HEK293 (cell line): ENCODE results near the gene PLCZ1.

Source experiments
- CTCF ChIA-PET: fragments of 350-600 bp; formaldehyde crosslinking; extraction: SDS; loops from one replicate; lab custom pipeline; 2021; ENCODE audit warnings: antibody characterized with exemption; lab: Yijun Ruan, JAX
- POLR2A ChIA-PET: fragments of 300-600 bp; formaldehyde crosslinking; extraction: SDS; loops from one replicate; lab custom pipeline; 2020; ENCODE audit warnings: antibody characterized with exemption, inconsistent platforms; lab: Yijun Ruan, JAX
- H3K27ac ChIP-seq: fragments of 200-500 bp; sonication (Bioruptor generic); 2 replicates; pipeline ENCODE4 v1.5.1; 2014; ENCODE audit warnings: low read depth, low read length, control low read depth, inconsistent platforms; ENCODE audit errors: extremely low read depth
- H3K36me3 ChIP-seq, 2 experiments: fragments of 200-500 bp in 1 of 2; sonication (Bioruptor generic) in 1 of 2; 1 replicate in 1 of 2; 2 replicates in 1 of 2; pipeline ENCODE4 v1.5.1; 2014 to 2017; ENCODE audit warnings: inconsistent platforms in 2 of 2, low read length in 2 of 2; ENCODE audit not compliant: control insufficient read depth in 2 of 2, insufficient read depth in 1 of 2
- H3K4me1 ChIP-seq: fragments of 200-500 bp; sonication (Bioruptor generic); 2 replicates; pipeline ENCODE4 v1.5.1; 2014; ENCODE audit warnings: mild to moderate bottlenecking, low read length, inconsistent platforms; ENCODE audit not compliant: control insufficient read depth, insufficient read depth
- H3K4me3 ChIP-seq: 2 replicates; pipeline ENCODE4 v1.5.1; 2011; ENCODE audit warnings: low read depth, mild to moderate bottlenecking, control low read depth, low read length, moderate library complexity
- H3K9me3 ChIP-seq: fragments of 200-500 bp; sonication (Bioruptor generic); 2 replicates; pipeline ENCODE4 v1.5.1; 2014; ENCODE audit warnings: low read depth, low read length, inconsistent platforms; ENCODE audit not compliant: control insufficient read depth, insufficient read depth
- GLI4 ChIP-seq: fragments of 450-650 bp; formaldehyde crosslinking; IDR thresholded peaks from 2 replicates; pipeline ENCODE4 v1.5.1; 2016; ENCODE audit warnings: missing biosample characterization, missing genetic modification characterization
- HOXA7 ChIP-seq: sonication (generic); formaldehyde crosslinking; IDR thresholded peaks from 2 replicates; pipeline ENCODE4 v1.8.1; 2022; ENCODE audit warnings: missing genetic modification reagents, borderline replicate concordance
- KLF10 ChIP-seq: fragments of 450-650 bp; IDR thresholded peaks from 2 replicates; pipeline ENCODE4 v1.5.1; 2018; ENCODE audit warnings: missing biosample characterization, mild to moderate bottlenecking, missing genetic modification characterization
- KLF16 ChIP-seq: fragments of 450-650 bp; formaldehyde crosslinking; IDR thresholded peaks from 2 replicates; pipeline ENCODE4 v1.5.1; 2017; ENCODE audit warnings: missing biosample characterization, missing genetic modification characterization
- SP2 ChIP-seq: fragments of 450-650 bp; formaldehyde crosslinking; IDR thresholded peaks from 2 replicates; pipeline ENCODE4 v1.5.1; 2016; ENCODE audit warnings: missing biosample characterization, missing genetic modification characterization
- TRIM28 ChIP-seq: IDR thresholded peaks from 2 replicates; pipeline ENCODE4 v1.6.1; 2011; ENCODE audit warnings: low read length, control low read depth, borderline replicate concordance
- ZBTB20 ChIP-seq: fragments of 450-650 bp; formaldehyde crosslinking; IDR thresholded peaks from 2 replicates; pipeline ENCODE4 v1.5.1; 2016; ENCODE audit warnings: missing biosample characterization, missing genetic modification characterization
- ZNF140 ChIP-seq: fragments of 450-650 bp; formaldehyde crosslinking; IDR thresholded peaks from 2 replicates; pipeline ENCODE4 v1.5.1; 2016; ENCODE audit warnings: missing biosample characterization, missing genetic modification characterization
- ZNF146 ChIP-seq: fragments of 450-650 bp; formaldehyde crosslinking; IDR thresholded peaks from 2 replicates; pipeline ENCODE4 v1.5.1; 2016; ENCODE audit warnings: missing biosample characterization, missing genetic modification characterization
- ZNF155 ChIP-seq: fragments of 450-650 bp; formaldehyde crosslinking; IDR thresholded peaks from 2 replicates; pipeline ENCODE4 v1.5.1; 2016; ENCODE audit warnings: missing biosample characterization, missing genetic modification characterization
- ZNF24 ChIP-seq: fragments of 450-650 bp; formaldehyde crosslinking; IDR thresholded peaks from 2 replicates; pipeline ENCODE4 v1.5.1; 2016; ENCODE audit warnings: missing biosample characterization, missing genetic modification characterization
- ZNF248 ChIP-seq: fragments of 450-650 bp; formaldehyde crosslinking; IDR thresholded peaks from 2 replicates; pipeline ENCODE4 v1.5.1; 2017; ENCODE audit warnings: missing biosample characterization, missing genetic modification characterization
- ZNF311 ChIP-seq: fragments of 450-650 bp; formaldehyde crosslinking; IDR thresholded peaks from 2 replicates; pipeline ENCODE4 v1.5.1; 2017; ENCODE audit warnings: missing biosample characterization, missing genetic modification characterization, borderline replicate concordance
- ZNF426 ChIP-seq: fragments of 450-650 bp; formaldehyde crosslinking; IDR thresholded peaks from 2 replicates; pipeline ENCODE4 v1.5.1; 2017; ENCODE audit warnings: missing biosample characterization, missing genetic modification characterization, mild to moderate bottlenecking, inconsistent platforms, moderate library complexity
- ZNF48 ChIP-seq: fragments of 450-650 bp; formaldehyde crosslinking; IDR thresholded peaks from 2 replicates; pipeline ENCODE4 v1.5.1; 2016; ENCODE audit warnings: missing biosample characterization, missing genetic modification characterization
- ZNF555 ChIP-seq: fragments of 450-650 bp; formaldehyde crosslinking; conservative IDR thresholded peaks from 2 replicates; pipeline ENCODE4 v1.5.1; 2017; ENCODE audit warnings: missing biosample characterization, mild to moderate bottlenecking, missing genetic modification characterization, inconsistent platforms
- ZNF623 ChIP-seq: fragments of 450-650 bp; formaldehyde crosslinking; IDR thresholded peaks from 2 replicates; pipeline ENCODE4 v1.5.1; 2016; ENCODE audit warnings: missing biosample characterization, missing genetic modification characterization
- ZNF624 ChIP-seq: fragments of 450-650 bp; formaldehyde crosslinking; IDR thresholded peaks from 2 replicates; pipeline ENCODE4 v1.5.1; 2017; ENCODE audit warnings: missing biosample characterization, missing genetic modification characterization
- ZNF785 ChIP-seq: fragments of 450-650 bp; formaldehyde crosslinking; IDR thresholded peaks from 2 replicates; pipeline ENCODE4 v1.5.1; 2016; ENCODE audit warnings: missing biosample characterization, missing genetic modification characterization
- ZXDB ChIP-seq: fragments of 450-650 bp; formaldehyde crosslinking; IDR thresholded peaks from 2 replicates; pipeline ENCODE4 v1.5.1; 2016; ENCODE audit warnings: missing biosample characterization, missing genetic modification characterization
- TF ChIP-seq, protein P1 (sequence below): fragments of 450-650 bp; formaldehyde crosslinking; IDR thresholded peaks from 2 replicates; pipeline ENCODE4 v1.5.1; 2017; ENCODE audit warnings: missing biosample characterization, missing genetic modification characterization
- TF ChIP-seq, protein P2 (sequence below): fragments of 450-650 bp; formaldehyde crosslinking; IDR thresholded peaks from 2 replicates; pipeline ENCODE4 v1.5.1; 2017; ENCODE audit warnings: missing biosample characterization, missing genetic modification characterization
- TF ChIP-seq, protein P3 (sequence below): fragments of 450-650 bp; formaldehyde crosslinking; conservative IDR thresholded peaks from 2 replicates; pipeline ENCODE4 v1.5.1; 2016; ENCODE audit warnings: low read depth, missing biosample characterization, missing genetic modification characterization
- TF ChIP-seq, protein P4 (sequence below): fragments of 450-650 bp; formaldehyde crosslinking; IDR thresholded peaks from 2 replicates; pipeline ENCODE4 v1.5.1; 2016; ENCODE audit warnings: missing biosample characterization, missing genetic modification characterization
- TF ChIP-seq, protein P5 (sequence below): fragments of 450-650 bp; formaldehyde crosslinking; IDR thresholded peaks from 2 replicates; pipeline ENCODE4 v1.5.1; 2017; ENCODE audit warnings: missing biosample characterization, missing genetic modification characterization
- TF ChIP-seq, protein P6 (sequence below): fragments of 450-650 bp; formaldehyde crosslinking; IDR thresholded peaks from 2 replicates; pipeline ENCODE4 v1.5.1; 2016; ENCODE audit warnings: missing biosample characterization, missing genetic modification characterization

The PLCZ1 gene

DNA sequence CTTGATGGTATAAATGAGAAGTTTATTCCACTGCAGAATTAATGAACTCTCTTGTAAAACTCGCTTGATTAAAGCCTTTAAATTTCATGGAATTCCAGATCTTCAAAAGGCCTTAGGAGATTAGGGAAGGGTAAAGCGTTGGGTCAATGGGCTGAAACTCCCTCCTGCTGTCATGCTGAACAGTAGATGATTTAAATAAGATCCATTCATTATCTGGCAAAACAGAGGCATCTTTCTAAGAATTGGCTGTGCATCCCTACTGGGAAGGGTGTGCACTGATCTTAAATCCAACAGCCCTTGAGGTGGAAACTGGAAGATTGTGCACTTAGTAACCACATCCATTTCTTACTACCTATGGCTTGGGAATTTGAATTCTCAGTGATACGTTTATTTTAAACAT is 56.0 kb downstream of the PLCZ1 start:
- Histone ChIP-seq H3K4me1 (no peaks in the 10 kb centered on the region), H3K9me3 (no peaks in the 10 kb centered on the region), H3K36me3 (no peaks in the 10 kb centered on the region), H3K4me3 (no peak overlapping the region), H3K27ac (no peak overlapping the region)
- TF ChIP-seq ZBTB20 (tag by site-specific recombination) = no peak
- no peak for TF ChIP-seq ZNF555
- no peak for TF ChIP-seq GLI4
- TF ChIP-seq, protein P1, sequence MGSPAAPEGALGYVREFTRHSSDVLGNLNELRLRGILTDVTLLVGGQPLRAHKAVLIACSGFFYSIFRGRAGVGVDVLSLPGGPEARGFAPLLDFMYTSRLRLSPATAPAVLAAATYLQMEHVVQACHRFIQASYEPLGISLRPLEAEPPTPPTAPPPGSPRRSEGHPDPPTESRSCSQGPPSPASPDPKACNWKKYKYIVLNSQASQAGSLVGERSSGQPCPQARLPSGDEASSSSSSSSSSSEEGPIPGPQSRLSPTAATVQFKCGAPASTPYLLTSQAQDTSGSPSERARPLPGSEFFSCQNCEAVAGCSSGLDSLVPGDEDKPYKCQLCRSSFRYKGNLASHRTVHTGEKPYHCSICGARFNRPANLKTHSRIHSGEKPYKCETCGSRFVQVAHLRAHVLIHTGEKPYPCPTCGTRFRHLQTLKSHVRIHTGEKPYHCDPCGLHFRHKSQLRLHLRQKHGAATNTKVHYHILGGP = no peak
- TF ChIP-seq ZNF140 (tag by site-specific recombination) = no peak
- TF ChIP-seq ZNF624 = no peak
- TF ChIP-seq, protein P2, sequence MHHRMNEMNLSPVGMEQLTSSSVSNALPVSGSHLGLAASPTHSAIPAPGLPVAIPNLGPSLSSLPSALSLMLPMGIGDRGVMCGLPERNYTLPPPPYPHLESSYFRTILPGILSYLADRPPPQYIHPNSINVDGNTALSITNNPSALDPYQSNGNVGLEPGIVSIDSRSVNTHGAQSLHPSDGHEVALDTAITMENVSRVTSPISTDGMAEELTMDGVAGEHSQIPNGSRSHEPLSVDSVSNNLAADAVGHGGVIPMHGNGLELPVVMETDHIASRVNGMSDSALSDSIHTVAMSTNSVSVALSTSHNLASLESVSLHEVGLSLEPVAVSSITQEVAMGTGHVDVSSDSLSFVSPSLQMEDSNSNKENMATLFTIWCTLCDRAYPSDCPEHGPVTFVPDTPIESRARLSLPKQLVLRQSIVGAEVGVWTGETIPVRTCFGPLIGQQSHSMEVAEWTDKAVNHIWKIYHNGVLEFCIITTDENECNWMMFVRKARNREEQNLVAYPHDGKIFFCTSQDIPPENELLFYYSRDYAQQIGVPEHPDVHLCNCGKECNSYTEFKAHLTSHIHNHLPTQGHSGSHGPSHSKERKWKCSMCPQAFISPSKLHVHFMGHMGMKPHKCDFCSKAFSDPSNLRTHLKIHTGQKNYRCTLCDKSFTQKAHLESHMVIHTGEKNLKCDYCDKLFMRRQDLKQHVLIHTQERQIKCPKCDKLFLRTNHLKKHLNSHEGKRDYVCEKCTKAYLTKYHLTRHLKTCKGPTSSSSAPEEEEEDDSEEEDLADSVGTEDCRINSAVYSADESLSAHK (tag by site-specific recombination) = no peak
- no peak for TF ChIP-seq ZNF426 (tag by site-specific recombination)
- no peak for TF ChIP-seq ZNF248 (tag by site-specific recombination)
- no peak for TF ChIP-seq ZNF48
- no peak for TF ChIP-seq TRIM28
- no peak for TF ChIP-seq ZNF24 (tag by site-specific recombination)
- TF ChIP-seq ZNF623 (tag by site-specific recombination) = no peak
- TF ChIP-seq, protein P3, sequence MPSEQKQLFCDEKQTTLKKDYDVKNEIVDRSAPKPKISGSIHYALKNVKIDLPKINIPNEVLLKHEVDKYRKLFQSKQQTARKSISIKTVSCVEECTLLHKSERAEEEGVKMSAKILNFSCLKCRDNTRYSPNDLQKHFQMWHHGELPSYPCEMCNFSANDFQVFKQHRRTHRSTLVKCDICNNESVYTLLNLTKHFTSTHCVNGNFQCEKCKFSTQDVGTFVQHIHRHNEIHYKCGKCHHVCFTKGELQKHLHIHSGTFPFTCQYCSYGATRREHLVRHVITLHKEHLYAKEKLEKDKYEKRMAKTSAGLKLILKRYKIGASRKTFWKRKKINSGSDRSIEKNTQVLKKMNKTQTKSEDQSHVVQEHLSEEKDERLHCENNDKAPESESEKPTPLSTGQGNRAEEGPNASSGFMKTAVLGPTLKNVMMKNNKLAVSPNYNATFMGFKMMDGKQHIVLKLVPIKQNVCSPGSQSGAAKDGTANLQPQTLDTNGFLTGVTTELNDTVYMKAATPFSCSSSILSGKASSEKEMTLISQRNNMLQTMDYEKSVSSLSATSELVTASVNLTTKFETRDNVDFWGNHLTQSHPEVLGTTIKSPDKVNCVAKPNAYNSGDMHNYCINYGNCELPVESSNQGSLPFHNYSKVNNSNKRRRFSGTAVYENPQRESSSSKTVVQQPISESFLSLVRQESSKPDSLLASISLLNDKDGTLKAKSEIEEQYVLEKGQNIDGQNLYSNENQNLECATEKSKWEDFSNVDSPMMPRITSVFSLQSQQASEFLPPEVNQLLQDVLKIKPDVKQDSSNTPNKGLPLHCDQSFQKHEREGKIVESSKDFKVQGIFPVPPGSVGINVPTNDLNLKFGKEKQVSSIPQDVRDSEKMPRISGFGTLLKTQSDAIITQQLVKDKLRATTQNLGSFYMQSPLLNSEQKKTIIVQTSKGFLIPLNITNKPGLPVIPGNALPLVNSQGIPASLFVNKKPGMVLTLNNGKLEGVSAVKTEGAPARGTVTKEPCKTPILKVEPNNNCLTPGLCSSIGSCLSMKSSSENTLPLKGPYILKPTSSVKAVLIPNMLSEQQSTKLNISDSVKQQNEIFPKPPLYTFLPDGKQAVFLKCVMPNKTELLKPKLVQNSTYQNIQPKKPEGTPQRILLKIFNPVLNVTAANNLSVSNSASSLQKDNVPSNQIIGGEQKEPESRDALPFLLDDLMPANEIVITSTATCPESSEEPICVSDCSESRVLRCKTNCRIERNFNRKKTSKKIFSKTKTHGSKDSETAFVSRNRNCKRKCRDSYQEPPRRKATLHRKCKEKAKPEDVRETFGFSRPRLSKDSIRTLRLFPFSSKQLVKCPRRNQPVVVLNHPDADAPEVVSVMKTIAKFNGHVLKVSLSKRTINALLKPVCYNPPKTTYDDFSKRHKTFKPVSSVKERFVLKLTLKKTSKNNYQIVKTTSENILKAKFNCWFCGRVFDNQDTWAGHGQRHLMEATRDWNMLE (tag by site-specific recombination) = no peak
- TF ChIP-seq ZXDB (tag by site-specific recombination) = no peak
- TF ChIP-seq HOXA7 (CRISPR knock-in tag) = no peak
- no peak for TF ChIP-seq ZNF146
- ChIA-PET POLR2A (no interaction called here), CTCF (no interaction called here)

DNA sequence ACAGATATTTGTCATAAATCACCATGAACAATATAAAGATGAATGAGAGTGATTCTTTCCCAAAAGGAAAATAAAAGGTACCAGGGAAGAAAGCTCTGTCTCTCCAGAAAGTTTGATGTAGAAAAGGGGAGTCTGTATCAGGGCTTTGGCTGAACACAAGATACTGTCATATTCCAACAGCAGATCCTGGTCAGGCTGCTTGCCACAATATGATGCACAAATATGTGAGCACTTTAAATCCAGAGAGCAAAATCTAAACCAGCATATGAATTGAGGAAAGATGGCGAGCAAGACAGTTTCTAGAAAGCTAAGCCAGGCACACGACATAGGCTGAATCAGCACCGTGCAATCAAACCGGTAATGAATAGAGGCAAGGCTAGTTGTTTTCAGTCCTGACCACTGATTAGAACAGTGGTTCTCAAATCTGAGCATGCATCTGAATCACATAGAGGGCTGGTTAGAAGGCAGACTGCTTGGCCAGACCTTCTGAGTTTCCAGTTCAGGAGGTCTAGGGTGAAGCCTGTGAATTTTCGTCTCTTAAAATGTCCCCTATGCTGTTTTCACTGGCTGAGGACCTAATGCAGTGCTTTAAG is 60.7 kb downstream of the PLCZ1 start:
- POLR2A ChIA-PET = no interaction called here
- Histone ChIP-seq H3K27ac (no peak overlapping the region), H3K4me3 (no peak overlapping the region), H3K36me3 (no peaks in the 10 kb centered on the region), H3K4me1 (no peaks in the 10 kb centered on the region), H3K9me3 (no peaks in the 10 kb centered on the region)
- CTCF ChIA-PET = no interaction called here
- TF ChIP-seq ZNF311 (tag by site-specific recombination) (no peak), ZNF785 (tag by site-specific recombination) (no peak), SP2 (no peak), KLF10 (tag by site-specific recombination) (no peak), KLF16 (no peak), ZNF155 (tag by site-specific recombination) (no peak)
- TF ChIP-seq, protein P4, sequence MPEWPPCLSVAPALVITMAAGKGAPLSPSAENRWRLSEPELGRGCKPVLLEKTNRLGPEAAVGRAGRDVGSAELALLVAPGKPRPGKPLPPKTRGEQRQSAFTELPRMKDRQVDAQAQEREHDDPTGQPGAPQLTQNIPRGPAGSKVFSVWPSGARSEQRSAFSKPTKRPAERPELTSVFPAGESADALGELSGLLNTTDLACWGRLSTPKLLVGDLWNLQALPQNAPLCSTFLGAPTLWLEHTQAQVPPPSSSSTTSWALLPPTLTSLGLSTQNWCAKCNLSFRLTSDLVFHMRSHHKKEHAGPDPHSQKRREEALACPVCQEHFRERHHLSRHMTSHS (tag by site-specific recombination) = no peak
- TF ChIP-seq, protein P5, sequence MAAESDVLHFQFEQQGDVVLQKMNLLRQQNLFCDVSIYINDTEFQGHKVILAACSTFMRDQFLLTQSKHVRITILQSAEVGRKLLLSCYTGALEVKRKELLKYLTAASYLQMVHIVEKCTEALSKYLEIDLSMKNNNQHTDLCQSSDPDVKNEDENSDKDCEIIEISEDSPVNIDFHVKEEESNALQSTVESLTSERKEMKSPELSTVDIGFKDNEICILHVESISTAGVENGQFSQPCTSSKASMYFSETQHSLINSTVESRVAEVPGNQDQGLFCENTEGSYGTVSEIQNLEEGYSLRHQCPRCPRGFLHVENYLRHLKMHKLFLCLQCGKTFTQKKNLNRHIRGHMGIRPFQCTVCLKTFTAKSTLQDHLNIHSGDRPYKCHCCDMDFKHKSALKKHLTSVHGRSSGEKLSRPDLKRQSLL = no peak
- TF ChIP-seq, protein P6, sequence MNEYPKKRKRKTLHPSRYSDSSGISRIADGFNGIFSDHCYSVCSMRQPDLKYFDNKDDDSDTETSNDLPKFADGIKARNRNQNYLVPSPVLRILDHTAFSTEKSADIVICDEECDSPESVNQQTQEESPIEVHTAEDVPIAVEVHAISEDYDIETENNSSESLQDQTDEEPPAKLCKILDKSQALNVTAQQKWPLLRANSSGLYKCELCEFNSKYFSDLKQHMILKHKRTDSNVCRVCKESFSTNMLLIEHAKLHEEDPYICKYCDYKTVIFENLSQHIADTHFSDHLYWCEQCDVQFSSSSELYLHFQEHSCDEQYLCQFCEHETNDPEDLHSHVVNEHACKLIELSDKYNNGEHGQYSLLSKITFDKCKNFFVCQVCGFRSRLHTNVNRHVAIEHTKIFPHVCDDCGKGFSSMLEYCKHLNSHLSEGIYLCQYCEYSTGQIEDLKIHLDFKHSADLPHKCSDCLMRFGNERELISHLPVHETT (tag by site-specific recombination) = no peak
